ENCODE results near the gene SLC12A6.

Gene SLC12A6

DNA sequence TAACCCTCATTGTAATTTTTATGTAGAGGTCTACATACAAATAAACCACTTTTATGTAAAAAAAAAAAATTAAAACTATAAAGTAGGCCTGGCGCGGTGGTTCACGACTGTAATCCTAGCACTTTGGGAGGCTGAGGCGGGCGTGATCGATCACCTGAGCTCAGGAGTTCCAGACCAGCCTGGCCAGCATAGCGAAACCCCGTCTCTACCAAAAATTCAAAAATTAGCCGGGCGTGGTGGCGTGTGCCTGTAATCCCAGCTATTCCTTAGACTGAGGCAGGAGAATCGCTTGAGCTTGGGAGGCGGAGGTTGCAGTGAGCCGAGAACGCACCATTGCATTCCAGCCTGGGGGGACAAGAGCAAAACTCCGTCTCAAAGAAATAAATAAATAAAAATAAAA, 766 bp upstream of the SLC12A6 start:
- no peak for TF ChIP-seq CTCF (IDR thresholded peaks at IDR 0.05; ENCODE audit: poor library complexity, severe bottlenecking)
- Histone ChIP-seq H3K4me3 (ENCODE audit: severe bottlenecking) (peak overlapping the region; percentile 79), H3K27me3 (ENCODE audit: insufficient read depth, poor library complexity, severe bottlenecking) (no peaks in the 10 kb centered on the region), H3K36me3 (ENCODE audit: low read depth) (peaks cover 39% of the 10 kb centered on the region), H3K4me1 (ENCODE audit: insufficient read depth, poor library complexity, severe bottlenecking) (peaks cover 26% of the 10 kb centered on the region), H3K27ac (ENCODE audit: poor library complexity, severe bottlenecking) (peak overlapping the region; percentile 10), H3K9me3 (ENCODE audit: severe bottlenecking) (no peaks in the 10 kb centered on the region)
- no peak for DNase-seq (ENCODE audit: low spot score)
- ATAC-seq (ENCODE audit: low read depth), result no peak

DNA sequence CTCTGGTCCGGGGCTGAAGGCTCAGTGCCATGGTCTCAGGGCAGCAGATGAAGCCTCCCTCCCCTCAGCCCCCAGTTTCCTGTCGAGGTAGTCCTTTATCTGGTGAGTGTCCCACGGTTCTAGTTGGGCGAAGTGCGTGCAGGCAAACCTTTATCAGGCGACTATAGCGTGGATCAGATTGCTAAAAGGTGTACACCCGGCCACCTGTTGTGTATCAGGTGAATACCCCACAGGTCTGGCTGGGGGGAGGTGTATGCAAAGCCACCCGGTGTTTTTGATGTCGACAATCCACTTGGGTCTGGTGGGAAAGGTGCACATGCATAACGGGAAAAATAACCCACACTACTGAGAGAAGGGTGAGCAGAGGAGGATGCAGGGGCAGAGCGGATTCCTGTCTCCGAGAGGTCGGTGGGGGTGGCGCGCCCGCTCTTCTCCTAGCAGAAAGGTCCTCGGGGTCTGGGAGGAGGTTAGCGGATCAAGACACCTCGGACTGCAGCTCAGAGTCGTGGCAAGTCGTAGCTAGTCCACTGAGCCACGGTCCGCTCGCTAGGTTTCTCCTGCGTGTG, 507 bp downstream of the SLC12A6 start:
- Histone ChIP-seq H3K9me3 (ENCODE audit: severe bottlenecking) (no peaks in the 10 kb centered on the region), H3K4me1 (ENCODE audit: insufficient read depth, poor library complexity, severe bottlenecking) (peaks cover 26% of the 10 kb centered on the region), H3K27ac (ENCODE audit: poor library complexity, severe bottlenecking) (peak overlapping the region; percentile 10), H3K4me3 (ENCODE audit: severe bottlenecking) (peak overlapping the region; percentile 79), H3K36me3 (ENCODE audit: low read depth) (peaks cover 39% of the 10 kb centered on the region), H3K27me3 (ENCODE audit: insufficient read depth, poor library complexity, severe bottlenecking) (no peaks in the 10 kb centered on the region)
- ATAC-seq (ENCODE audit: low read depth), result peak; percentile 8
- TF ChIP-seq CTCF (IDR thresholded peaks at IDR 0.05; ENCODE audit: poor library complexity, severe bottlenecking), result no peak
- DNase-seq (ENCODE audit: low spot score), result no peak

DNA sequence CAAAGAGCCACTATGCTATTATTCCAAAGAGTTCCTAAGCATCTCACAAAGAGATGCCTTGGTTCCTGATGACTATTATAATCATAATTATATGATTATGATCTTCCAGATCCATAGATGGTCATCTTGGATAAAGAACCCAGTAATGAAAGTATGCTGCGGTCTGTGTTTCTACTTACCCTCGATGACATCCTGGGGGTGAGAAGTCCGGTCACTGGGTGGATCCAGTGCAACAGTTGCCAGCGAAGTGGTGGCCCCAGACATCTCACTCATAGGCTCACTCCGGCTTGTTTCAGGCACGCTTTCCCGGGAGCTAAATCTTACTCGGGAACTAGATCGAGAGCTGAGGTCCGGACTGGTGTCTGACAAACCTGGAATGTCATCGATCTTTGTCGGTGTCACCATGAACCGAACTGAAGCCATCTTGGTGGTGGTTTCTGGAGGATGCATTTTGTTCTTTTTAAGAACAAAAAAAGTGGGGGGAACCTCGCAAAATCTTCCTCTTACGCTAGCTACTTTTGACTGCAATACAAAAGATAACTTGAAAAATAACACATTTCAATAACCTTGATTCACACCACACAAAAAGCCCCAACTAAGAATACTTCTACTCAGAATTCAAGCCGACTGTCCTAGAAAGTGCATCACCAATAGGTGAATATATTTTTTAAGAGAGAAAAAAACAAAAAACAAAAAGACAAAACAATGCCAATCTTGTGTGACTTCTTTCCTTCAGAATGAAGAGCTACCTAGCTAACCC, 1.2 kb downstream of the SLC12A6 start:
- Histone ChIP-seq H3K27ac (ENCODE audit: poor library complexity, severe bottlenecking) (no peak overlapping the region), H3K9me3 (ENCODE audit: severe bottlenecking) (no peaks in the 10 kb centered on the region), H3K4me1 (ENCODE audit: insufficient read depth, poor library complexity, severe bottlenecking) (peaks cover 20% of the 10 kb centered on the region), H3K36me3 (ENCODE audit: low read depth) (peaks cover 32% of the 10 kb centered on the region), H3K4me3 (ENCODE audit: severe bottlenecking) (no peak overlapping the region), H3K27me3 (ENCODE audit: insufficient read depth, poor library complexity, severe bottlenecking) (no peaks in the 10 kb centered on the region)
- no peak for DNase-seq (ENCODE audit: low spot score)
- no peak for TF ChIP-seq CTCF (IDR thresholded peaks at IDR 0.05; ENCODE audit: poor library complexity, severe bottlenecking)
- no peak for ATAC-seq (ENCODE audit: low read depth)

GRCh38 chr15:34335176-34336032, 2.2 kb downstream of the SLC12A6 start:
- peaks cover 22% of the 10 kb centered on the region for H3K36me3 ChIP-seq (ENCODE audit: low read depth)
- peaks cover 18% of the 10 kb centered on the region for H3K4me1 ChIP-seq (ENCODE audit: insufficient read depth, poor library complexity, severe bottlenecking)
- TF ChIP-seq CTCF (IDR thresholded peaks at IDR 0.05; ENCODE audit: poor library complexity, severe bottlenecking), result no peak
- ATAC-seq (ENCODE audit: low read depth), result no peak
- peak overlapping the region; percentile 27 for H3K27ac ChIP-seq (ENCODE audit: poor library complexity, severe bottlenecking)
- H3K9me3 ChIP-seq (ENCODE audit: severe bottlenecking), result no peaks in the 10 kb centered on the region
- no peak overlapping the region for H3K4me3 ChIP-seq (ENCODE audit: severe bottlenecking)
- no peak for DNase-seq (ENCODE audit: low spot score)
- H3K27me3 ChIP-seq (ENCODE audit: insufficient read depth, poor library complexity, severe bottlenecking), result no peaks in the 10 kb centered on the region
